Hepatocyte (in vitro differentiated cells): ENCODE measurements around the gene RIPOR2.

Experiments used
- CTCF ChIP-seq: fragments of 200-600 bp; sonication (generic); IDR thresholded peaks from 2 replicates; pipeline ENCODE4 v1.5.1; 2016; ENCODE audit warnings: antibody characterized with exemption, mild to moderate bottlenecking; ENCODE audit not compliant: poor library complexity
- EZH2phosphoT487 ChIP-seq: fragments of 200-600 bp; sonication (generic); IDR thresholded peaks from one replicate; pipeline ENCODE4 v1.6.1; 2018; ENCODE audit warnings: antibody characterized with exemption, mild to moderate bottlenecking, low read depth, moderate library complexity; ENCODE audit not compliant: unreplicated experiment, severe bottlenecking

DNA sequence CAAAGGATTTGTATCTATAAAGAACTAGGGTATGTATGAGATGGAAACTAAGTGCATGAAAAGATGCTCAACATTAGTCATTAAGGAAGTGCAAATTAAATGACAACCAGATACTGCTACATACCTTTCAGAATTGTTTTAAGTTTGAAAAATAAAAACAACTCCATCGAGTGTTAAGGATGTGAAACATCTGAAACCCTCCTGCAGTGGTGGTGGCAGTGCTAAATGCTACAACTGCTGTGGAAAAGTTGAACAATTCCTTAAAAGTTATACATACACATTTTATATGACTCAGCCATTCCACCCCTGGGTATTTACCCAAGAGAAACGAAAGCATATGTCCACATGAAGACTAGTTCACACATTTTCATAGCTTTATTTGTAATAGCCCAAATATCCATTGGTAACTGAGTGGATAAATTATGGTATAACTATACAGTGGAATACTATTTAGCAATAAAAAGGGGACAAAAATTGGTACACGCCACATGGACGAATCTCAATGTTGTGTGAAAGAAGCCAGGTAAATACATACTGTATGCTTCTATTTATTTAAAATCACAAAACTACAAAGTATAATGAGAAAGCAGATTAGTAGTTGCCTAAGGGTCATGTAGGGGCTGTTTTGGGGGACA is 147.6 kb downstream of the RIPOR2 start:
- TF ChIP-seq CTCF (no peak), EZH2phosphoT487 (no peak)
